HepG2 (cell line): Measurements from ENCODE around the gene ZNF175. TPM values are rescaled to one million over a fixed set of nuclear protein-coding genes. Genes with fewer than 3 reads are reported as not detected.

Source experiments
- ARHGAP35 ChIP-seq: sonication (generic); formaldehyde crosslinking; IDR thresholded peaks from 2 replicates; pipeline ENCODE4 v1.9.0; 2022; ENCODE audit warnings: mild to moderate bottlenecking, inconsistent platforms, moderate library complexity, missing genetic modification reagents, borderline replicate concordance
- ERF ChIP-seq: IDR thresholded peaks from 2 replicates; pipeline ENCODE4 v1.6.1; 2018; ENCODE audit warnings: missing biosample characterization, missing genetic modification reagents
- KDM1A ChIP-seq: IDR thresholded peaks from 2 replicates; pipeline ENCODE4 v1.6.1; 2016; ENCODE audit warnings: missing compliant biosample characterization
- PLRG1 ChIP-seq: fragments of 450-650 bp; conservative IDR thresholded peaks from 2 replicates; pipeline ENCODE4 v1.6.1; 2016
- RNF2 ChIP-seq: fragments of 450-650 bp; conservative IDR thresholded peaks from 2 replicates; pipeline ENCODE4 v1.6.1; 2016; ENCODE audit warnings: low read depth
- SAFB2 ChIP-seq: sonication (generic); formaldehyde crosslinking; IDR thresholded peaks from 2 replicates; pipeline ENCODE4 v1.5.1; 2020; ENCODE audit warnings: missing genetic modification reagents, low read depth, mild to moderate bottlenecking, borderline replicate concordance
- TFAP4 ChIP-seq: sonication (generic); IDR thresholded peaks from 2 replicates; pipeline ENCODE4 v1.6.1; 2016; ENCODE audit warnings: low read depth, borderline replicate concordance
- TGIF2 ChIP-seq: IDR thresholded peaks from 2 replicates; pipeline ENCODE4 v1.6.1; 2016; ENCODE audit warnings: control low read depth, missing compliant biosample characterization
- ZFAT ChIP-seq: sonication (generic); formaldehyde crosslinking; conservative IDR thresholded peaks from 2 replicates; pipeline ENCODE4 v1.8.1; 2023; ENCODE audit warnings: missing genetic modification reagents, inconsistent platforms
- ZFP90 ChIP-seq: sonication (generic); formaldehyde crosslinking; IDR thresholded peaks from 2 replicates; pipeline ENCODE4 v1.8.0; 2022; ENCODE audit warnings: missing genetic modification reagents, mild to moderate bottlenecking, inconsistent platforms, borderline replicate concordance
- ZMYM4 ChIP-seq: sonication (generic); formaldehyde crosslinking; IDR thresholded peaks from 2 replicates; pipeline ENCODE4 v1.8.1; 2023; ENCODE audit warnings: mild to moderate bottlenecking, missing genetic modification reagents
- ZNF180 ChIP-seq: sonication (generic); formaldehyde crosslinking; IDR thresholded peaks from 2 replicates; pipeline ENCODE4 v1.4.0; 2020; ENCODE audit warnings: low read depth, missing genetic modification reagents, borderline replicate concordance
- ZNF24 ChIP-seq: fragments of 450-650 bp; IDR thresholded peaks from 2 replicates; pipeline ENCODE4 v1.6.1; 2017; ENCODE audit warnings: antibody characterized with exemption, mild to moderate bottlenecking
- ZNF367 ChIP-seq: sonication (generic); formaldehyde crosslinking; IDR thresholded peaks from 2 replicates; pipeline ENCODE4 v1.4.0; 2020; ENCODE audit warnings: missing genetic modification reagents, borderline replicate concordance
- ZNF563 ChIP-seq: sonication (generic); formaldehyde crosslinking; IDR thresholded peaks from 2 replicates; pipeline ENCODE4 v1.8.0; 2022; ENCODE audit warnings: mild to moderate bottlenecking, moderate library complexity, missing genetic modification reagents
- ZNF577 ChIP-seq: sonication (generic); formaldehyde crosslinking; IDR thresholded peaks from 2 replicates; pipeline ENCODE4 v1.4.0; 2020; ENCODE audit warnings: mild to moderate bottlenecking, low read depth, missing genetic modification reagents, borderline replicate concordance
- ZNF589 ChIP-seq: sonication (generic); formaldehyde crosslinking; conservative IDR thresholded peaks from 2 replicates; pipeline ENCODE4 v1.8.0; 2022; ENCODE audit warnings: mild to moderate bottlenecking, moderate library complexity, missing genetic modification reagents
- ZNF737 ChIP-seq: sonication (generic); formaldehyde crosslinking; IDR thresholded peaks from 2 replicates; pipeline ENCODE4 v1.5.0; 2020; ENCODE audit warnings: missing genetic modification reagents, mild to moderate bottlenecking, borderline replicate concordance
- ZNF770 ChIP-seq: sonication (generic); formaldehyde crosslinking; IDR thresholded peaks from 2 replicates; pipeline ENCODE4 v1.5.0; 2020; ENCODE audit warnings: mild to moderate bottlenecking, missing genetic modification reagents
- ZNF878 ChIP-seq: sonication (generic); formaldehyde crosslinking; IDR thresholded peaks from 2 replicates; pipeline ENCODE4 v1.8.1; 2023; ENCODE audit warnings: mild to moderate bottlenecking, missing genetic modification reagents, moderate library complexity
- ZSCAN25 ChIP-seq: sonication (generic); formaldehyde crosslinking; IDR thresholded peaks from 2 replicates; pipeline ENCODE4 v1.8.0; 2022; ENCODE audit warnings: mild to moderate bottlenecking, missing genetic modification reagents
- polyA plus RNA-seq, 8 experiments: library from polyadenylated mRNA; depleted of rRNA in 3 of 8; stranded (reverse) in 7 of 8; unstranded in 1 of 8; fragments of >200 nt; fragmentation: Illumina TruSeq in 4 of 8; extraction: Trizol in 4 of 8; gene quantifications; 2 replicates each; pipeline versions ENCODE4 v1.2.1 to v1.2.3, GENCODE V29; 2011 to 2016; ENCODE audit warnings: low read depth in 4 of 8, missing spikeins in 1 of 8, mixed read lengths in 1 of 8; ENCODE audit not compliant: insufficient read depth in 1 of 8
- total RNA-seq, 5 experiments: library from RNA; depleted of rRNA; stranded (reverse); fragments of >200 nt; fragmentation: Illumina TruSeq; extraction: Trizol; gene quantifications; 2 replicates each; pipeline ENCODE4 v1.2.3, GENCODE V29; 2016; ENCODE audit warnings: low read depth in 1 of 5
- TF ChIP-seq, protein P1 (sequence below): conservative IDR thresholded peaks from 2 replicates; pipeline ENCODE4 v1.6.1; 2018; ENCODE audit warnings: missing genetic modification reagents
- TF ChIP-seq, protein P2 (sequence below): sonication (generic); formaldehyde crosslinking; IDR thresholded peaks from 2 replicates; pipeline ENCODE4 v1.4.0; 2020; ENCODE audit warnings: missing genetic modification reagents

Gene ZNF175
- total and polyA plus RNA-seq, 2 of the 13 experiments (the other 11 are each of a cell fraction or from before 2014, with no cell fraction given), result 1.2 to 1.5 TPM

GRCh38 chr19:51552996-51553725 is 17.9 kb upstream of the ZNF175 start (continued):
- TF ChIP-seq ARHGAP35 (CRISPR knock-in tag), result no peak
- TF ChIP-seq PLRG1, result no peak
- TF ChIP-seq ZNF589, result peak; percentile 43; the same call in 1 of the 2 replicates
- no peak for TF ChIP-seq TFAP4
- TF ChIP-seq, protein P1, sequence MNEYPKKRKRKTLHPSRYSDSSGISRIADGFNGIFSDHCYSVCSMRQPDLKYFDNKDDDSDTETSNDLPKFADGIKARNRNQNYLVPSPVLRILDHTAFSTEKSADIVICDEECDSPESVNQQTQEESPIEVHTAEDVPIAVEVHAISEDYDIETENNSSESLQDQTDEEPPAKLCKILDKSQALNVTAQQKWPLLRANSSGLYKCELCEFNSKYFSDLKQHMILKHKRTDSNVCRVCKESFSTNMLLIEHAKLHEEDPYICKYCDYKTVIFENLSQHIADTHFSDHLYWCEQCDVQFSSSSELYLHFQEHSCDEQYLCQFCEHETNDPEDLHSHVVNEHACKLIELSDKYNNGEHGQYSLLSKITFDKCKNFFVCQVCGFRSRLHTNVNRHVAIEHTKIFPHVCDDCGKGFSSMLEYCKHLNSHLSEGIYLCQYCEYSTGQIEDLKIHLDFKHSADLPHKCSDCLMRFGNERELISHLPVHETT (CRISPR knock-in tag), result no peak
- TF ChIP-seq ZNF737, result no peak
- peak; percentile 80; the same call in 1 of the 2 replicates for TF ChIP-seq TGIF2 (CRISPR knock-in tag)
- peak; percentile 53; the same call in 1 of the 2 replicates for TF ChIP-seq ZNF180 (CRISPR knock-in tag)
- TF ChIP-seq KDM1A (CRISPR knock-in tag), result no peak
- no peak for TF ChIP-seq RNF2
- TF ChIP-seq ZSCAN25 (CRISPR knock-in tag), result peak; percentile 48; the same call in 1 of the 2 replicates
- TF ChIP-seq SAFB2 (CRISPR knock-in tag), result no peak
- peak; percentile 94 for TF ChIP-seq ERF (CRISPR knock-in tag)
- peak; percentile 73; the same call in 1 of the 2 replicates for TF ChIP-seq ZNF367 (CRISPR knock-in tag)
- TF ChIP-seq ZFAT, result 0 out of 2 replicates have a peak, but pooled peaks have one; percentile 47
- no peak for TF ChIP-seq ZNF770 (CRISPR knock-in tag)
- no peak for TF ChIP-seq ZNF577 (CRISPR knock-in tag)
- peak; percentile 63; the same call in 1 of the 2 replicates for TF ChIP-seq ZFP90 (CRISPR knock-in tag)
- peak; percentile 73; the same call in 1 of the 2 replicates for TF ChIP-seq ZNF563 (CRISPR knock-in tag)
- TF ChIP-seq ZNF878 (CRISPR knock-in tag), result no peak
- TF ChIP-seq, protein P2, sequence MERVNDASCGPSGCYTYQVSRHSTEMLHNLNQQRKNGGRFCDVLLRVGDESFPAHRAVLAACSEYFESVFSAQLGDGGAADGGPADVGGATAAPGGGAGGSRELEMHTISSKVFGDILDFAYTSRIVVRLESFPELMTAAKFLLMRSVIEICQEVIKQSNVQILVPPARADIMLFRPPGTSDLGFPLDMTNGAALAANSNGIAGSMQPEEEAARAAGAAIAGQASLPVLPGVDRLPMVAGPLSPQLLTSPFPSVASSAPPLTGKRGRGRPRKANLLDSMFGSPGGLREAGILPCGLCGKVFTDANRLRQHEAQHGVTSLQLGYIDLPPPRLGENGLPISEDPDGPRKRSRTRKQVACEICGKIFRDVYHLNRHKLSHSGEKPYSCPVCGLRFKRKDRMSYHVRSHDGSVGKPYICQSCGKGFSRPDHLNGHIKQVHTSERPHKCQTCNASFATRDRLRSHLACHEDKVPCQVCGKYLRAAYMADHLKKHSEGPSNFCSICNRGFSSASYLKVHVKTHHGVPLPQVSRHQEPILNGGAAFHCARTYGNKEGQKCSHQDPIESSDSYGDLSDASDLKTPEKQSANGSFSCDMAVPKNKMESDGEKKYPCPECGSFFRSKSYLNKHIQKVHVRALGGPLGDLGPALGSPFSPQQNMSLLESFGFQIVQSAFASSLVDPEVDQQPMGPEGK, result peak; percentile 52; the same call in 1 of the 2 replicates
- no peak for TF ChIP-seq ZMYM4 (CRISPR knock-in tag)
- TF ChIP-seq ZNF24, result no peak
